Stimulated activated CD4-positive, alpha-beta T cell treated with anti-CD3 and anti-CD28 coated beads, Interleukin-1b, Interleukin-23, amount 100 ng/mL, for 4 hours (primary cell): ENCODE results near the gene FLRT2.

ENCODE experiments used
- DNase-seq, 2 donors: peaks; one replicate each; pipeline ENCODE4 v3.0.0-alpha.2; 2020; ENCODE audit warnings: low read depth in 2 of 2

Gene FLRT2

DNA sequence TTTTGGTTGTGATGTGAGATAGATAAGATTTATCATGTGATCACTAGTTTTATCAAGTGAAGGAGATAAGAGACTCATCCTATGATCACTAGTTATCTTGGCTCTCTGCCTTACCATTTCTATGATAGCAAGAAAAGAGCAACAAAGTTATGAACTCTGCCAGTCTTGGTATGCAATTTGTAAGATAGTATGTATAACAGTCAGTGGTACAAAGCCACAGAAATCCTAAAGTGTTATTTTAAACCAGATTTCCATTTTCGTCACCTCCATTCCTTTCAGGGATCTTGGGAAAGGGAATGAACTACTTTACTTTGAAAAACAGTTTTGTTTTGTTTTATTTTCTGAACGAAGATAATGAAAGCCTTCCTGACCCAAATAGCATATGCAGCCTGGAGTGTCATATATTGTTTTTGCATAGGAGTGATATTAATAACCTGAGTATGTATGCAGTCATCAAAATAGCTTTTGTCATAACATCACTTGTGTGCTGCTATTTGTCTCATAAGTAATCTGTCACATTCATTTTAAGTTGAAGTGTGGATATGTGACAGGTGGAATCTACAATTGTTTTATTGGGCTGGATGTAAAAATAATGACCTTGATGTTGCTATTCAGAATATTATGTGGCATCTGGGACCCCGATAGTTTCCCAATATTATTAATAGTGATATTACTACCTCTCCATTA, 35.0 kb downstream of the FLRT2 start:
- DNase-seq = no peak

DNA sequence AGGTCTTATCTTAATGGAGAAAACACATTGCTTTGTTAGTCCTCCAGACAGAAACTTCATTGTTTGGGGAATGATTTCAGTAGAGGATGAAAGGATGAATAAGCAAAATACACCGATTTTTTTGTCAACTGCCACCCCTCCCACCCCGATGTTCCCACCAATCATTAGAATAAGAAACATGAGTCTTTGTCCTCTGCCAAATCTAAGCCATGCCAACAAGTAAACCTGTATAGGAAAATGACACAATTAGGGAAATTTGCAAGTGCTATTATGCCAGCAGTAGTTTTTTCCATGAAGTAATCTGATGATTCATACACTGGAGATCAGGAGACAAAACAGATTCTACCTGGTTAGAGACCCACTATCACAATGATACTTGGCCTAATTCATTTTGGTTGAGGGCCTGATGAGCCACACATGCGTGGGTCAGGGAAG, 35.9 kb downstream of the FLRT2 start:
- DNase-seq = no peak

- no peak for DNase-seq
Measured at GRCh38 chr14:85566603-85567002, 36.7 kb downstream of the FLRT2 start.

GRCh38 chr14:85572011-85572410, 42.1 kb downstream of the FLRT2 start:
- no peak for DNase-seq

DNA sequence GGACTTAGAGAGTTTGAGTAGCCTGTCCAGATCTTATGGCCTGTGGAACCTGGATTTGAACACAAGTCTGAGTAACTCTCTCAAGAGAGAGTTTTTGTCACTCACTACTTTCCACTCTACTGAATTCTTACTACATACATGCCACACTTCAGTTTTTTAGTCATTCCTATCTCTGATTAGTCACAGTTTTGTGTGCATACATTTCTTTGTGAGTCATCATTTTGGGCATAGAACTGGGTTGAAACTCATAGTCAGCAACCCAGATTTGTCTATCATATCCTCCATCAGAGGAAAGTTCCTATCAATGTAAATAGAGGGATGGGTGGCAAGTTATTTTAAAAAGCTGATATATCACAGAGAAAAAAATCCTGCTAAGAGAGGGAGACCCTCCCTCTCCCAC, 42.9 kb downstream of the FLRT2 start:
- no peak for DNase-seq

GRCh38 chr14:85573406-85573805, 43.5 kb downstream of the FLRT2 start:
- no peak for DNase-seq

DNA sequence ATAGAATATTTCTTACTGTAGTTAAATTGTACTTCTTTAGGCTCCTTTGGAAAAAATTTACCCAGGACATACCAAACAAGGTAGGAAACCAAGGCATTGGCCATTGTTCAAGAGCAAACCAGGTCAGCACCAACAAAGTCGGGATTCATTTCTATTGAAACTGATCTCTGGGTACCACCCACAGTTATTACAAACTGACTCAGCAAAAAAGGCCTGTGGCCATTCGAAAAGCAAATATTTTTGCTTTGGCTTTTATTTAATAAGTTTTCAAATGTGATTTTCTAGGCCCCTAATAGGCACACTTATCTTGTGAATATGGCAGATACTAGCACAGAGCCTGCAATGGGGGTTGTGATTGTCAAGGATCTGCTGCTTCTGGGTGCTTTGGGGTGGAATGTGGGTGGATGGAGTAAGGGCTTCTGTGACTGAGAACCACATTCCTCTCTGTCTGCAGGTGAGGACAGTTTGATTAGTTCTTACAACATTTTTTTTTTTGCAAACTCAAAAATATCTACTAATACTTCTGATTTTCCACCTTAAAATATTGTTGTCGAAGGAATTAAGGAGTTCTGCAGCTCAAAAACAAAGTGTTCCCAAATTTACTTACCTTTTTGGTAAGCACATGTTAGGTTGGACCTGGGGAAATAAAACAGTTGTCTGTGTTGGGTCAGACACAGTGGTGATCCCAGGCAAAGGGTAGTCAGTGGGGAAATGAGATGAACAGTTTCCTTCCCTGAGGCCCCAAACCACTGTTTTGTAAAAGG, 45.1 kb downstream of the FLRT2 start:
- no peak for DNase-seq

- DNase-seq = no peak
Measured at GRCh38 chr14:85575617-85575898, 45.6 kb downstream of the FLRT2 start.

- no peak for DNase-seq
Measured at GRCh38 chr14:85576218-85576617, 46.3 kb downstream of the FLRT2 start.

DNA sequence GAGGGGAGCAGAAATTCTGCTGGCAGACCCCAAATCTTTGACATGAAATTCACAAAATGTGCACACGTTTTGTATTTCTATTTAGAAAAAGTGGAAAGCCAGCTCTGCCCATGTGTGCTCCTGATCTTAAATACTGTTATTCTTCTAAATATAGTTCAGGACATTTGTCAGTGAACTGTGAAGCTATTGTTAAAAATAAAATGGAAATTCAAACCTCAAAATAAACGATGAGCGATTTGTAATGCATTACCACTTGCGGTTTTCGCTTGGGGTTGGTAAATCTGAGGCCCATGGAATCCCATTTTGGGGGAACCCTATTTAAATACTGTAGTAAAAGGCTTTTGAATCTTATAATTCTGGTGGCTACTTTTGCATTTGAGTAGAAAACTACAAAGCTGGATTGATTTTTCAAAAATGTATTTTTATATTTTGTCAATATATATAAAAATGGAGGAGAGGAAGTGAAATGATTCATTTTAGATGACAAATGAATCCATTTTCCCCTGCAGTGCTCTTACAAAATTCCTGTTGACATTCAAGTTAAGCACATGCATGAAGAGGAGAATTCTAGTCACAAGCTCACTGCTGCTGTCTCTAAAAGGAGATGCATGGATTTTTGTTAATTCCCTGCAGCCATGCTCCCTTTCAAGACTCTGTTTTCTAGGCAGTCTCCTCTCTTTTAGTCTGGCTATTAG, 47.1 kb downstream of the FLRT2 start:
- no peak for DNase-seq

DNA sequence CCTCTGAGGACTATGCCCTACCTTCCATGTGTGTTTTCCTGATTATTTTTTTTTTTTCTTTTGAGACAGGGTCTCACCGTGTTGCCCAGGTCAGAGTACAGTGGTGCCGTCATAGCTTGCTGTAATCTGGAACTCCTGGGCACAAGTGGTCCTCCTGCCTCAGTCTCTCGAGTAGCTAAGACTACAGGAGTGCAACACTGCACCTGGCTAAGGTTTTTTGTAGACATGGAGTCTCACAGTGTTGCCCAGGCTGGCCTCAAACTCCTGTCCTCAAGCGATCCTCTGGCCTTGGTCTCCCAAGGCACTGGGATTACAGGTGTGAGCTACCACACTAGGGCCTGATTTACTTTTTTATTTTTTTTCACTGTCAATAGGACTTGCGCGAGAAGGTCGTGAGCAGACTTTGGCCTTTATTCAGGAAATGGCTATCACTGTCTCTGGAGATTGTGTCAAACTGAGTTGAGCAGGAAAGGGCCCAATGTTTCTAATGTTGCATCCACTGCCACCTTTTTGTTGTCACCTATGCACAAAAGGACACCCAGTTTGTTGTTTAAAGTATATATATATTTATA, 47.7 kb downstream of the FLRT2 start:
- no peak for DNase-seq

DNA sequence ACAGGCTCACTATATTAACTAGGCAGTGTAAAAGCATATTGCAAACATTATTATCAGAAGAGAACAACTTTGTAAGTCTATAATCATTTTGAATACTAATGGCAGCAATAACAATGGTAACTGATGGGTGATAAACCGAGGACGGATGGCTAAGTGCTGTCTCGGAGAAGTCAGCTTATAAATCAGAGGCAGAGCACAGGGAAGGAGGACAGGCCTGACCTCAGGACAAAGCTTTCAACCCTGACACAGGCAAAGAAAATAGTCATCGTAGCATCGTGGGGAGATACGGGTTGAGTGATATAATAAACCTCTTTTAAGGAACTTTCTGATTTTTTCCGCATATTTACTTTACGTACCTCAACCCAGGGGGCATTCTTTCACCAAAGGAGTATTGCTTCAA, 48.4 kb downstream of the FLRT2 start:
- DNase-seq = no peak

GRCh38 chr14:85578930-85579329, 49.0 kb downstream of the FLRT2 start:
- DNase-seq = no peak

- no peak for DNase-seq
Measured at GRCh38 chr14:85579942-85580341, 50.0 kb downstream of the FLRT2 start.

- DNase-seq = no peak
Measured at GRCh38 chr14:85580536-85581140, 50.7 kb downstream of the FLRT2 start.

GRCh38 chr14:85581691-85582090, 51.7 kb downstream of the FLRT2 start:
- no peak for DNase-seq

GRCh38 chr14:85583380-85583779, 53.4 kb downstream of the FLRT2 start:
- no peak for DNase-seq

DNA sequence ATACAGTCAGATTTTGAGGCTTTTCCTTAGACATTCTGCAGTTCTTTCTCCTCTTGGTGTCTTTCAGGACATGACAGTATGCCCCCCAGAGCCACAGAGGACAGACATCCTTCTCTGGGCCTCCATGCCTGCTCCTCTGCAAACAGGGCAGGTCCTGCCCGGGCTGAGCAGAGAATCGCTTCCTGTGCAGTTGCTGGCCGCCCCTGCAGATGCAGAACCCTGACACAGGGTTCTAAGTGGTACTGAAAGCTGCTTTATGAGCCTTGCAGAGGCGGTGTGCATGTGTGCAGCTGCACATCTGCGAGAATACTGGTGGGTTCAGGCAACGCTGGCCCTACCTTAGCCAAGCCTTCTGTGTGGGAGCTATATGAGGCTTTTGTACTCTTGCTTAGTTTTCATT, 54.5 kb downstream of the FLRT2 start:
- no peak for DNase-seq

DNA sequence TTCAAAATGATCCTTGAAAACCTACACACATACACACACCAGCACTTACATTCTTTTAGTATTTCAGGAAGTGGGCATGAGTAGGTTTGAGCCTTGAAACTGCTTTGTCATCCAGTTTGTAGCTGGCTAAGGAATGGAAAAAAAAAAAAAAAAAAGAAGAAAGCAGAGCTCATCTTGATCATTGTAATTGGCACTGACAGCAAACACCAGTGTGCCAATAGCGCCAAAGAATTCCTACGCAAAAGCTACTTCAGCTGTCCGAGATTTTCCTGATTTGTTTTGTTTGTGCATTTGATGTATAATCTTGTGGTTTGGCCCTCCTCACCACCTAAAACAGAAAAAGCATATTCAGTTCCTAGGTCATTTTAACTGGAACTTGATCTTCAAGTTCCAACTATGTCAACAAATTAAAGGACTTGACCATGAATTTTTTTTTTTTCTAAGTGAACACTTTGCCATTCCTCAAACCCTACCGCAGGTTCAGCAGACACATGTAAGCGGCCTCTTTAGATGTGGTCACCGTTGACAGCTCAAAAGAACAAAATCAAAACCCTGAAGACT, 57.3 kb downstream of the FLRT2 start:
- no peak for DNase-seq

GRCh38 chr14:85590784-85591183, 60.8 kb downstream of the FLRT2 start:
- DNase-seq = no peak

DNA sequence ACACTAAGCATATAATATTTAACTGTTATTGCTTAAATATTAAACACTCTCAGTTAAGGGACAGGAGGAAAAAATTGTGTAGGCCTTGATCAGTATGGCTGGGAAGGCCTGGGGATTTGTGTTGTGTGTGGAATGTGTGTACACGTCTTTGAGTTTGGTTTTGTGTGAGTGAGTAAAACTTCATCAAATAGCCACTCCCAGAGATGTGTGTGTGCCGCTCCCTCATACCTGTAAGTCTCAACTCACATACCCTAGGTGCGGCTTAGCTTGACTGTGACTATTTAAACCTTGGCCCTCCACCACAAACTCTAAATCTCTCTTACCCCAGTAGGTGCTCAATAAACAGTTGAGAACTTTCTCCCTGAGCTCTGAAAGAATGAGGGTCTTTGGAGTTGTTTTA, 64.3 kb downstream of the FLRT2 start:
- no peak for DNase-seq

- no peak for DNase-seq
Measured at GRCh38 chr14:85595981-85596380, 66.0 kb downstream of the FLRT2 start.
